MCF 10A (cell line): ENCODE results near the gene TRAPPC2L. TPM values are rescaled to one million over a fixed set of nuclear protein-coding genes. Genes with fewer than 3 reads are reported as not detected.

ENCODE experiments used
- BruUV-seq: library from RNA; stranded (reverse); fragments of 400-500 nt; replicated peaks from 2 replicates; lab custom pipeline; 2021; lab: Mats Ljungman, UMichigan
- CTCF ChIA-PET: fragments of 300-600 bp; sonication (Branson Sonifier 250); formaldehyde crosslinking; extraction: SDS; loops from one replicate; lab custom pipeline; 2021; ENCODE audit warnings: antibody characterized with exemption, inconsistent platforms; lab: Yijun Ruan, JAX
- POLR2A ChIA-PET: fragments of 300-600, 350-650 bp; sonication (Branson Sonifier 250); formaldehyde crosslinking; extraction: SDS; loops from one replicate; lab custom pipeline; 2020; ENCODE audit warnings: antibody characterized with exemption, inconsistent platforms; lab: Yijun Ruan, JAX
- DNase-seq: peaks from one replicate; pipeline ENCODE4 v3.0.0-alpha.2; 2018; ENCODE audit not compliant: unreplicated experiment
- H3K27ac Mint-ChIP-seq: one replicate; pipeline ENCODE4 v1.8.0; 2022; ENCODE audit warnings: mild to moderate bottlenecking, low read depth, mixed read lengths; ENCODE audit not compliant: unreplicated experiment
- H3K27me3 Mint-ChIP-seq: one replicate; pipeline ENCODE4 v1.8.0; 2022; ENCODE audit warnings: mixed read lengths; ENCODE audit not compliant: insufficient read depth, unreplicated experiment
- H3K36me3 Mint-ChIP-seq: one replicate; pipeline ENCODE4 v1.8.0; 2022; ENCODE audit warnings: mild to moderate bottlenecking, moderate library complexity, mixed read lengths; ENCODE audit not compliant: insufficient read depth, unreplicated experiment
- H3K4me1 Mint-ChIP-seq: one replicate; pipeline ENCODE4 v1.8.0; 2022; ENCODE audit warnings: mixed read lengths; ENCODE audit not compliant: insufficient read depth, unreplicated experiment
- H3K4me3 Mint-ChIP-seq: one replicate; pipeline ENCODE4 v1.8.0; 2022; ENCODE audit warnings: mild to moderate bottlenecking, moderate library complexity, mixed read lengths; ENCODE audit not compliant: unreplicated experiment
- H3K9me3 Mint-ChIP-seq: one replicate; pipeline ENCODE4 v1.8.0; 2022; ENCODE audit warnings: mixed read lengths; ENCODE audit not compliant: unreplicated experiment
- CTCF ChIP-seq: fragments of 200-600 bp; IDR thresholded peaks from one replicate; pipeline ENCODE4 v1.8.0; 2022; ENCODE audit warnings: antibody characterized with exemption, mild to moderate bottlenecking; ENCODE audit not compliant: unreplicated experiment
- intact Hi-C: fragments of 100-400 bp; cut with micrococcal nuclease; formaldehyde crosslinking; loops from 2 replicates; pipeline ENCODE4 v1.14.1; 2022
- total RNA-seq: library from RNA; stranded (reverse); gene quantifications from 2 replicates; pipeline ENCODE4 v1.2.3, GENCODE V29; 2022

Gene TRAPPC2L
- total RNA-seq, 1 experiment from 2014 or later, result 35.6 TPM

- intact Hi-C loops, result no loop called here
- Mint-ChIP-seq H3K4me3 (no peak overlapping the region), H3K4me1 (no peaks in the 10 kb centered on the region), H3K27me3 (no peaks in the 10 kb centered on the region), H3K36me3 (peaks cover 6% of the 10 kb centered on the region), H3K27ac (no peak overlapping the region), H3K9me3 (no peaks in the 10 kb centered on the region)
- DNase-seq, result no peak
- POLR2A ChIA-PET, result no interaction called here
- CTCF ChIA-PET, result interaction anchor here (0.6 kb wide), 1 partner anchor 60 kb away, joined by 4 read pairs; no protein-coding TSS in a partner anchor
- TF ChIP-seq CTCF, result no peak
- no TSS peak for BruUV-seq
Measured at GRCh38 chr16:88838566-88838965, 18.4 kb upstream of the TRAPPC2L start.

- ChIA-PET POLR2A (no interaction called here), CTCF (no interaction called here)
- no TSS peak for BruUV-seq
- Mint-ChIP-seq H3K36me3 (peaks cover 6% of the 10 kb centered on the region), H3K4me1 (no peaks in the 10 kb centered on the region), H3K4me3 (no peak overlapping the region), H3K27ac (no peak overlapping the region), H3K27me3 (no peaks in the 10 kb centered on the region), H3K9me3 (no peaks in the 10 kb centered on the region)
- TF ChIP-seq CTCF, result no peak
- DNase-seq, result no peak
- intact Hi-C loops, result no loop called here
Measured at GRCh38 chr16:88839026-88839529, 17.8 kb upstream of the TRAPPC2L start.

- BruUV-seq, result no TSS peak
- no peak for DNase-seq
- Mint-ChIP-seq H3K4me3 (no peak overlapping the region), H3K27me3 (no peaks in the 10 kb centered on the region), H3K9me3 (no peaks in the 10 kb centered on the region), H3K4me1 (no peaks in the 10 kb centered on the region), H3K36me3 (peaks cover 6% of the 10 kb centered on the region), H3K27ac (no peak overlapping the region)
- no peak for TF ChIP-seq CTCF
- intact Hi-C loops, result no loop called here
- CTCF ChIA-PET, result interaction anchor here (1.0 kb wide), 1 partner anchor 30 kb away, joined by 3 read pairs; no protein-coding TSS in a partner anchor
- POLR2A ChIA-PET, result interaction anchor here (0.7 kb wide), 1 partner anchor 13 kb away, joined by 3 read pairs; no protein-coding TSS in a partner anchor
Measured at GRCh38 chr16:88839745-88840599, 17.0 kb upstream of the TRAPPC2L start.

GRCh38 chr16:88840600-88841215 is 16.2 kb upstream of the TRAPPC2L start:
- CTCF ChIA-PET, result interaction anchor here (1.0 kb wide), 1 partner anchor 31 kb away, joined by 3 read pairs; no protein-coding TSS in a partner anchor

More at GRCh38 chr16:88840600-88841215, 16.2 kb upstream of the TRAPPC2L start:
- no TSS peak for BruUV-seq
- Mint-ChIP-seq H3K9me3 (no peaks in the 10 kb centered on the region), H3K27ac (no peak overlapping the region), H3K4me1 (no peaks in the 10 kb centered on the region), H3K4me3 (no peak overlapping the region), H3K27me3 (no peaks in the 10 kb centered on the region), H3K36me3 (peaks cover 9% of the 10 kb centered on the region)
- intact Hi-C loops, result no loop called here
- TF ChIP-seq CTCF, result no peak
- no peak for DNase-seq
- POLR2A ChIA-PET, result interaction anchor here (0.7 kb wide), 1 partner anchor 14 kb away, joined by 3 read pairs; no protein-coding TSS in a partner anchor
